Glutamatergic neuron (in vitro differentiated cells): ENCODE data around the gene TRPC6. TPM values are rescaled to one million over a fixed set of nuclear protein-coding genes. Genes with fewer than 3 reads are reported as not detected.
"Not testable (repeated sequence)": the region's sequence is repeated elsewhere in the genome, so short reads cannot be mapped to it uniquely, and the experiment has no call there.

Experiments
- DNase-seq: peaks from one replicate; pipeline ENCODE4 v3.0.0; 2022
- H3K27ac Mint-ChIP-seq: one replicate; pipeline ENCODE4 v1.8.0; 2020; ENCODE audit warnings: mild to moderate bottlenecking, mixed read lengths, inconsistent platforms; ENCODE audit not compliant: unreplicated experiment
- H3K27me3 Mint-ChIP-seq: one replicate; pipeline ENCODE4 v1.8.0; 2020; ENCODE audit warnings: mild to moderate bottlenecking, moderate library complexity, mixed read lengths, inconsistent platforms; ENCODE audit not compliant: unreplicated experiment
- H3K36me3 Mint-ChIP-seq: one replicate; pipeline ENCODE4 v1.8.0; 2020; ENCODE audit warnings: mild to moderate bottlenecking, mixed read lengths, inconsistent platforms; ENCODE audit not compliant: unreplicated experiment
- H3K4me1 Mint-ChIP-seq: one replicate; pipeline ENCODE4 v1.8.0; 2020; ENCODE audit warnings: mild to moderate bottlenecking, low read depth, mixed read lengths, inconsistent platforms; ENCODE audit not compliant: unreplicated experiment
- H3K4me3 Mint-ChIP-seq: one replicate; pipeline ENCODE4 v1.8.0; 2020; ENCODE audit warnings: mild to moderate bottlenecking, mixed read lengths, inconsistent platforms; ENCODE audit not compliant: unreplicated experiment
- H3K9me3 Mint-ChIP-seq: one replicate; pipeline ENCODE4 v1.8.0; 2020; ENCODE audit warnings: mild to moderate bottlenecking, moderate library complexity, mixed read lengths, inconsistent platforms; ENCODE audit not compliant: unreplicated experiment
- total RNA-seq: library from RNA; stranded (reverse); fragmentation: NEBNext Ultra II Directional; extraction: Animal tissue kit (Norgen Biotek cat#: 25700); gene quantifications from one replicate; pipeline ENCODE4 v1.2.1, GENCODE V29; 2021; ENCODE audit not compliant: unreplicated experiment
- TF ChIP-seq, protein P1 (sequence below): fragments of 200-600 bp; sonication (generic); IDR thresholded peaks from one replicate; pipeline ENCODE4 v1.5.0; 2021; ENCODE audit not compliant: partially characterized antibody, unreplicated experiment

TRPC6 gene
- total RNA-seq, 1 donor from 2014 or later, result 0.27 TPM

DNA sequence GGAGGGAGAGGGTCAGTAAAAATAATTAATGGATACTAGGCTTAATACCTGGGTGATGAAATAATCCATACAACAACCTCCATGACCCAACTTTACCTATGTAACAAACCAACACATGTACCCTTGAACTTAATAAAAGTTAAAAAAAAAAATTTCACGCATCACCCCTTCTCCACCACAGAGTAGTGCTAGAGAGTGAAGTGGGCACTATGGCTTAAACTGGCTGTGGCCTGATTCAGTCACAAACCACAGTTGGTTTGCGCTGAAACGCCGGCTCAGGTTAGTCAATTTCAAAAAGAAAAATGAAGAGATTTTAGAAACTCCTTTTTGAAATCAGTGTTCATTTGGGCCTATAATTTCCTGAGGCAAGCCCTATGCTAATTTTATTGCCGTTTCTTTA, 144.3 kb downstream of the TRPC6 start:
- peaks cover 4% of the 10 kb centered on the region for H3K27me3 Mint-ChIP-seq
- no peaks in the 10 kb centered on the region for H3K9me3 Mint-ChIP-seq
- no peak overlapping the region for H3K4me3 Mint-ChIP-seq
- no peak for DNase-seq
- TF ChIP-seq, protein P1, sequence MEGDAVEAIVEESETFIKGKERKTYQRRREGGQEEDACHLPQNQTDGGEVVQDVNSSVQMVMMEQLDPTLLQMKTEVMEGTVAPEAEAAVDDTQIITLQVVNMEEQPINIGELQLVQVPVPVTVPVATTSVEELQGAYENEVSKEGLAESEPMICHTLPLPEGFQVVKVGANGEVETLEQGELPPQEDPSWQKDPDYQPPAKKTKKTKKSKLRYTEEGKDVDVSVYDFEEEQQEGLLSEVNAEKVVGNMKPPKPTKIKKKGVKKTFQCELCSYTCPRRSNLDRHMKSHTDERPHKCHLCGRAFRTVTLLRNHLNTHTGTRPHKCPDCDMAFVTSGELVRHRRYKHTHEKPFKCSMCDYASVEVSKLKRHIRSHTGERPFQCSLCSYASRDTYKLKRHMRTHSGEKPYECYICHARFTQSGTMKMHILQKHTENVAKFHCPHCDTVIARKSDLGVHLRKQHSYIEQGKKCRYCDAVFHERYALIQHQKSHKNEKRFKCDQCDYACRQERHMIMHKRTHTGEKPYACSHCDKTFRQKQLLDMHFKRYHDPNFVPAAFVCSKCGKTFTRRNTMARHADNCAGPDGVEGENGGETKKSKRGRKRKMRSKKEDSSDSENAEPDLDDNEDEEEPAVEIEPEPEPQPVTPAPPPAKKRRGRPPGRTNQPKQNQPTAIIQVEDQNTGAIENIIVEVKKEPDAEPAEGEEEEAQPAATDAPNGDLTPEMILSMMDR, result no peak
- H3K27ac Mint-ChIP-seq, result no peak overlapping the region
- H3K4me1 Mint-ChIP-seq, result peaks cover 3% of the 10 kb centered on the region
- no peaks in the 10 kb centered on the region for H3K36me3 Mint-ChIP-seq

DNA sequence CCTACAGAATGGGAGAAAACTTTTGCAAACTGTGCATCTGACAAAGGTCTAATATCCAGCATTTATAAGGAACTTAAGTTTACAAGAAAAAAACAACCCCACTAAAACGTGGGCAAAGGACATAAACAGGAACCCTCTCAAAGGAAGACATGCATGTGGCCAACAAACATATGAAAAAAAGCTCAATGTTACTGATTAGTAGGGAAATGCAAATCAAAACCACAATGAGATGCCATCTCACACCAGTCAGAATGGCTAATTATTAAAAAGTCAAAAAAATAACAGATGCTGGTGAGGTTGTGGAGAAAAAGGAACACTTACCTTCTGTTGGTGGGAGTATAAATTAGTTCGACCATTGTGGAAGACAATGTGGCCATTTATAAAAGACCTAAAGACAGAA, 145.1 kb downstream of the TRPC6 start:
- H3K27me3 Mint-ChIP-seq, H3K4me1 Mint-ChIP-seq, H3K36me3 Mint-ChIP-seq, H3K4me3 Mint-ChIP-seq, H3K9me3 Mint-ChIP-seq, DNase-seq, H3K27ac Mint-ChIP-seq: not testable (repeated sequence)

DNA sequence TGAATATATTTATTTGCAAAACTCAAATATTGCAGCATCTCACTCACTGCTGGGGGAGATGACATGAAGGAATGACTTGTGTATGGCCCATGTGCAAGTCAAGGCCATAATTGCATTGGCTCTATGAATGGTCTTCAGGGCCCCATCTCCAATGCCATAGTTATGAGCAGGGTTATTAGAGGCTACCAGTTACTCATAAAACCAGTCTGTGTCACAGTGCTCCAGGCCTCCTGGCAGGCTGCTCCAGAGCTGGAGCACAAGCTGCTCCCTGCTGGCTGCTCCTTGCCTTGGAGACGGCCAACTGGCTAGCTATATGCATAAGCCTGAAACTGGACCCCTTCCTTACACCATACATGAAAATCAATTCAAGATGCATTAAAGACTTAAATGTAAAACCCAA, 145.7 kb downstream of the TRPC6 start:
- TF ChIP-seq, protein P1, result no peak
- H3K4me1 Mint-ChIP-seq, result peaks cover 3% of the 10 kb centered on the region
- no peak overlapping the region for H3K4me3 Mint-ChIP-seq
- no peak overlapping the region for H3K27ac Mint-ChIP-seq
- no peak for DNase-seq
- no peaks in the 10 kb centered on the region for H3K9me3 Mint-ChIP-seq
- no peaks in the 10 kb centered on the region for H3K36me3 Mint-ChIP-seq
- peaks cover 4% of the 10 kb centered on the region for H3K27me3 Mint-ChIP-seq

DNA sequence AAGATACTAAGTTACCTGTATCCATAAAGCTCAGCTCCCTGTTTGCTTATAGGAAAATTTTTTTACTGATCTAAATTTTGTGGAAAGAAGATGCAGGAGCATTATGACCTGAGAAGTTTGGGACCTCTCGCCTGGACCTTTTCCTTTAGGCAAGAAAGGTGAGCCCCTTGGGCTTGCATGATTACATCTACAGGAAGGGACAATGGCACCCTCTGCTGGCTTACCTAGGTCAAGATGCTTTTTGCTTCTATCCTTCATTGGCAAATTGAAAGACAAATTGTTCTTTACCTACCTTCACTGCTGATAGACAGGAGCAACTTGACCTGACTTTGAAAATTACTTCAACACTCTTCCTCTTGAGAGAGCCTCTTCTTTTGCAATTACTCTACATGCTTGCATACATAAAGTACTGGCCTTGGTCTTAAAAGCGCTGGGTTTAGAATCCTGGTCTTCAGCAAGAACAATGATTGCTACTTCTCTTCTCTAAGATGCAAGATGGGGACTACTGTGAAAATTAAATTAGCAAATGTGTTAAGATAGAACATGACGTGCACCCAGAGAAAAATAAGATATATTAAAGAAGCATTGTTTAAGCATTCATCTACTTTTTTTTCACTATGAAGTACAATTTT, 147.2 kb downstream of the TRPC6 start:
- TF ChIP-seq, protein P1, result peak; percentile 75
- H3K9me3 Mint-ChIP-seq, result no peaks in the 10 kb centered on the region
- no peak overlapping the region for H3K27ac Mint-ChIP-seq
- peaks cover 3% of the 10 kb centered on the region for H3K4me1 Mint-ChIP-seq
- H3K4me3 Mint-ChIP-seq, result no peak overlapping the region
- peaks cover 4% of the 10 kb centered on the region for H3K27me3 Mint-ChIP-seq
- H3K36me3 Mint-ChIP-seq, result no peaks in the 10 kb centered on the region
- DNase-seq, result peak; percentile 64

DNA sequence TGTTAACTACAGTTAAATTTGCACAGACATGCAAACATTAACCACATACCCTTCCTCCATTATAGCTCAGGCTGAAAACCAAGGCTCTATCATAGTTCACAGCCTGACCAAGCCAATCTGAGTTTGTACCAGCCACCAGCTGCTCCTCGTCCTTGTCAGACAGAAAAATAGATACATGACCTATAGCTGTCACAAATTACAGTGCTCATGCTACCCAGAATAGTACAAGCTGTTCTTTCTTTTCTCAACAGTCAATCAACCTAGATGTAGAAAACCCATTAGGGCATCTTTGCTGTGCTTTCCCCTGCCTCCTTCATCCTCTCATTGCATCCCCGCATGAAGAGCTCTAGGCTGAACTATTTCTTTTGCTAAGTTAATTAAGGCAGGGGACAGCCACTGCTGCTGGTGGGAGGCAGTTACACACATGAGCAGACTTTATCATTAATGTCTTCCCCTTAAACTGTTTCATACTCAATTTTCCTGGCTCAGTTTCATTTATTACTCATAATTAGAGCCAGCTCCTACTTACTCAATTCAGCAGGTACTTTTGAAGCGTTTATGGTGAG, 148.3 kb downstream of the TRPC6 start:
- TF ChIP-seq, protein P1, result no peak
- H3K27me3 Mint-ChIP-seq, result peaks cover 4% of the 10 kb centered on the region
- no peak overlapping the region for H3K4me3 Mint-ChIP-seq
- no peaks in the 10 kb centered on the region for H3K36me3 Mint-ChIP-seq
- no peak for DNase-seq
- no peak overlapping the region for H3K27ac Mint-ChIP-seq
- peaks cover 3% of the 10 kb centered on the region for H3K4me1 Mint-ChIP-seq
- H3K9me3 Mint-ChIP-seq, result peaks cover 2% of the 10 kb centered on the region
